Keratinocyte (primary cell): ENCODE data around the gene NOTCH3.

Experiments used
- CTCF ChIP-seq, 3 experiments: IDR thresholded peaks in 1 of 3; conservative IDR thresholded peaks in 1 of 3; optimal IDR thresholded peaks in 1 of 3; 2 replicates in 2 of 3; 3 replicates in 1 of 3; pipeline versions ENCODE3 to v1.5.1; 2011; ENCODE audit warnings: low read length in 3 of 3, mild to moderate bottlenecking in 3 of 3, moderate library complexity in 2 of 3, control low read depth in 1 of 3, inconsistent platforms in 1 of 3; ENCODE audit not compliant: insufficient read depth in 2 of 3; ENCODE audit errors: extremely low read depth in 1 of 3
- EZH2 ChIP-seq: IDR thresholded peaks from one replicate; pipeline ENCODE4 v1.6.1; 2012; ENCODE audit warnings: inconsistent platforms, mild to moderate bottlenecking, low read length, moderate library complexity

- TF ChIP-seq EZH2 (no peak), CTCF (optimal IDR thresholded peaks at IDR 0.05 in 1 of 3, IDR thresholded peaks at IDR 0.05 in 1 of 3, conservative IDR thresholded peaks at IDR 0.05 in 1 of 3; ENCODE audit: extremely low read depth in 1 of 3, insufficient read depth in 2 of 3, low read length in 3 of 3) (no peak)
These were observed 49.8 kb upstream of the NOTCH3 start for GRCh38 chr19:15250640-15250993.
